Stimulated activated effector memory CD8-positive, alpha-beta T cell treated with anti-CD3 and anti-CD28 coated beads, Interleukin-12 subunit alpha, Interleukin-12 subunit beta, amount 100 ng/mL, for 72 hours (primary cell): ENCODE data around the gene CYP27C1.

Experiments
- ATAC-seq: fragments of 150-1000 bp; cut with Tn5 transposase; 2 replicates; pipeline ENCODE4 v1.10.0; 2021
- DNase-seq, 2 donors: peaks; one replicate each; pipeline ENCODE4 v3.0.0; 2021 to 2022; ENCODE audit warnings: low spot score in 2 of 2
- H3K27ac Mint-ChIP-seq: one replicate; pipeline ENCODE4 v1.8.0; 2022; ENCODE audit warnings: mild to moderate bottlenecking, mixed read lengths
- H3K36me3 Mint-ChIP-seq: one replicate; pipeline ENCODE4 v1.8.0; 2022; ENCODE audit warnings: mild to moderate bottlenecking, mixed read lengths
- H3K4me1 Mint-ChIP-seq: one replicate; pipeline ENCODE4 v1.8.0; 2022; ENCODE audit warnings: mixed read lengths
- H3K4me3 Mint-ChIP-seq: one replicate; pipeline ENCODE4 v1.8.0; 2022; ENCODE audit warnings: mild to moderate bottlenecking, mixed read lengths
- H3K9me3 Mint-ChIP-seq: one replicate; pipeline ENCODE4 v1.8.0; 2022; ENCODE audit warnings: mixed read lengths

Gene CYP27C1

DNA sequence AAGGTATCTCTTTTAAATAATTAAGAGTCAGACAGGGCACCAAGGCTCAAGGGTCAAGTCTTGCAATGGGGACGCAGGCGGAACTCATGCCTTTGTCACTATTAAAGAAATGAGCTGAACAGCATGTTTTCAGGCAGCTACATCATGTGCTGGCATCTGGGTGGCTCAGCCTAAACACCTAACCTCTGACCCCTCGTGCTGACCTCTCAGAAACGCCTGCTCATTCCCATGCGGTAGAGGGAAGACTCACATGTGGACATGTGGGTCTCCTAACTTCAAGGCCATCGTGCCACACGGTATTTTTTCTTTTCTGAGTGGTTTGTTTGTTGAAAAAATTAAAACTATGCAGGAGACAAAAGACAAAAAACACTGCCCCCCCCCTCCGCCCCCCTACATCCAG is 31.3 kb downstream of the CYP27C1 start:
- H3K36me3 Mint-ChIP-seq, result no peaks in the 10 kb centered on the region
- H3K27ac Mint-ChIP-seq, result no peak overlapping the region
- peaks cover 7% of the 10 kb centered on the region for H3K4me1 Mint-ChIP-seq
- H3K9me3 Mint-ChIP-seq, result no peaks in the 10 kb centered on the region
- H3K4me3 Mint-ChIP-seq, result no peak overlapping the region
- ATAC-seq (no peak), DNase-seq (no peak)

GRCh38 chr2:127187831-127188230 is 32.3 kb downstream of the CYP27C1 start:
- H3K27ac Mint-ChIP-seq, result no peak overlapping the region
- peaks cover 7% of the 10 kb centered on the region for H3K4me1 Mint-ChIP-seq
- DNase-seq (no peak), ATAC-seq (no peak)
- H3K9me3 Mint-ChIP-seq, result no peaks in the 10 kb centered on the region
- no peaks in the 10 kb centered on the region for H3K36me3 Mint-ChIP-seq
- H3K4me3 Mint-ChIP-seq, result no peak overlapping the region

DNA sequence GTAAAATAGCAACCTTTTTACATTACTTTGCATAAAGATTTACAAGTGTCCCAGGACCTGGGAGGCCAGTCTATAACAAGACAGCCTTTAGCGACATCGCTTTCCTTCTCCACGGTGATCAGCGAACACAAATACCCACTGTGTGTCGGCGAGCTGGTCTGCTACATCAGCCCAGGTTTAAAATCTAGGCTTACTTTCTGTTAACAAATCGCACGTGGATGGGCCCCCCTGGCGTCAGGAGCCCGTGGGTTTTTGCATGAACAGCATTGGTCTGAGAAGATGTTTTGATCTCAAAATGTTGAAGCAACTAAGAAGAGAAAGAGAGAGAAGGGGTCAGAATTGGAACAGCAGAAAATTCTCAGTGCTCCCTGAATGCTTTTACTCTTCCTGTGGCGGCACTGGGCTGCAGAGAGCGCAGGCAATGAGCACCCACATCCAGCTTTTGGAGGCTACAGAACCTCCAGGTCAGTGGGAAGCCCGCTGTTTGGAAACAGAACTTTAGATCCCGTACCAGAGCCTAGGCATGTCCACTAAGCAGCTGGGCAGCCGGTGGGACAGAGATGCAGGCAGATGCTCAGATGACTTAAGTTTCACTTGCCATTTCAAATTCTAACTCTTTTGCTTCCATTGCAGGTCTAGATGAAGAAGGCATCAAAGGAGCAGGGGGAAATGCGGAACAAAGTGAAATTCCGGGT is 32.9 kb downstream of the CYP27C1 start:
- ATAC-seq (no peak), DNase-seq (no peak)
- Mint-ChIP-seq H3K36me3 (no peaks in the 10 kb centered on the region), H3K4me3 (no peak overlapping the region), H3K9me3 (no peaks in the 10 kb centered on the region), H3K27ac (no peak overlapping the region), H3K4me1 (peaks cover 7% of the 10 kb centered on the region)

GRCh38 chr2:127185705-127186104 is 34.4 kb downstream of the CYP27C1 start:
- Mint-ChIP-seq H3K9me3 (peaks cover 1% of the 10 kb centered on the region), H3K4me3 (no peak overlapping the region), H3K36me3 (no peaks in the 10 kb centered on the region), H3K4me1 (peaks cover 7% of the 10 kb centered on the region), H3K27ac (no peak overlapping the region)
- no peak for ATAC-seq
- no peak for DNase-seq

- Mint-ChIP-seq H3K27ac (no peak overlapping the region), H3K36me3 (no peaks in the 10 kb centered on the region), H3K9me3 (peaks cover 5% of the 10 kb centered on the region), H3K4me3 (no peak overlapping the region), H3K4me1 (peaks cover 7% of the 10 kb centered on the region)
- ATAC-seq (peak; percentile 60), DNase-seq (no peak)
Measured at GRCh38 chr2:127185093-127185492, 35.0 kb downstream of the CYP27C1 start.

DNA sequence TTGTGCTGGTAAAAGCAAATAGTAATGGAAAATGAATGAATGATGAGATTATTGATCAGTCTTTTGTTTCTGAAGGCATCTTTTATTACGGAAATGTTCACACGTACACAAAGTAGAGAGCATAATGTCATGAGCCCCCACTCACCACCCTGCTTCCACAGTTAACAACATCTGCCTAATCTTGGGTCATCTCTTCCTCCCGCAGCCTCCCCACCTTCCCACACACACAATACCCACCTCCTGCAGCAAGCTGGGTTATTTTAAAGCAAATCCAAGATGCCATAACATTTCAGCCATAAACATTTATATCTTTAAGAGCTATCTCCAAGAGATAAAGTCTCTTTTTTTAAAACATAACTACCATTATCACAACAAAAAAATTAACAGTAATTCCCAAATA is 36.3 kb downstream of the CYP27C1 start:
- DNase-seq (no peak), ATAC-seq (no peak)
- H3K4me1 Mint-ChIP-seq, result peaks cover 7% of the 10 kb centered on the region
- H3K9me3 Mint-ChIP-seq, result peaks cover 5% of the 10 kb centered on the region
- no peak overlapping the region for H3K27ac Mint-ChIP-seq
- H3K4me3 Mint-ChIP-seq, result no peak overlapping the region
- no peaks in the 10 kb centered on the region for H3K36me3 Mint-ChIP-seq

DNA sequence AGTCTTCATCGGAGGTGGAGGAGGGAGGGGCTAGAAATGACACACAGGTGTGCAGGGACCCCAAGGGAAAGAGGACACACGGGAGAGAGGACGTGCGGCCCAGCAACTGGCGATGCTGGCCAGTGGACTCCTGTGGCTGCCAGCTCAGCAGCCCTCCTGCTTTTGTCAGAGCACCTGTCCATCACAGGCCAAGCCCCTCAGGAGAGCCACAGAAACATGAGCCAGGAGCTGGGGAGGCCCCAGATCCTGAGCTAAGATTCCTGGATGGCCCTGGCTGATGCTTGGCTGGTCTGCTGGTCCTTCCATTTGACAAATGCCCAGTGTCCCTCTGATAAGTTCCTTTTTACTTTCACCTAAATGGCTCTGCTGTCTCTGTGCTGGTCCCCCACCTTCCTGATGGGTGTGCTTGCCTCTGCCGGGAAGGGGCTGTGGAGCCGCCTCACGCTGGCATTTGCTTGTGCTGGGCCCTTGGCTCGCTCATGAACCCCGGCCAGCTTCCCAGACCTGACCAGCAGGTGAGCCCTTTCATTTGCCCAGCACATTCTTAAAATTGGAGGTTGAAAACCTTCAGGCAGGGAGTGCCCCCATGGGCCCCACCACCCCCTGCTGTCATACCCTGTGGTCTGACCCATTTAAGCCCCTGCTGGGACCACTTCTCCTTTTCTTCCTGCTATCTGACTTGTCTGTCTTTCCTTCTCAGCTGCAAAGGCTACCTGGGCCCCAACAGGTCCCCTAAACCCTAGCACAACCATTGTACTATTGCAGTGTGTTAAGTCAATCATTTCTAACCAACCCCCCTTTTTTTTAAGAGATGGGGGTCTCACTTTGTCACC is 37.3 kb downstream of the CYP27C1 start:
- Mint-ChIP-seq H3K4me3 (no peak overlapping the region), H3K4me1 (peaks cover 7% of the 10 kb centered on the region), H3K9me3 (peaks cover 5% of the 10 kb centered on the region), H3K36me3 (no peaks in the 10 kb centered on the region), H3K27ac (peak overlapping the region; percentile 54)
- ATAC-seq (no peak), DNase-seq (no peak)

GRCh38 chr2:127181851-127182250 is 38.2 kb downstream of the CYP27C1 start:
- Mint-ChIP-seq H3K9me3 (peaks cover 5% of the 10 kb centered on the region), H3K4me3 (no peak overlapping the region), H3K4me1 (peaks cover 7% of the 10 kb centered on the region), H3K36me3 (no peaks in the 10 kb centered on the region), H3K27ac (no peak overlapping the region)
- no peak for DNase-seq
- no peak for ATAC-seq

GRCh38 chr2:127179766-127180165 is 40.3 kb downstream of the CYP27C1 start:
- peaks cover under 1% of the 10 kb centered on the region for H3K4me1 Mint-ChIP-seq
- peaks cover 5% of the 10 kb centered on the region for H3K9me3 Mint-ChIP-seq
- no peak overlapping the region for H3K27ac Mint-ChIP-seq
- no peak overlapping the region for H3K4me3 Mint-ChIP-seq
- ATAC-seq, result no peak
- no peaks in the 10 kb centered on the region for H3K36me3 Mint-ChIP-seq
- no peak for DNase-seq

DNA sequence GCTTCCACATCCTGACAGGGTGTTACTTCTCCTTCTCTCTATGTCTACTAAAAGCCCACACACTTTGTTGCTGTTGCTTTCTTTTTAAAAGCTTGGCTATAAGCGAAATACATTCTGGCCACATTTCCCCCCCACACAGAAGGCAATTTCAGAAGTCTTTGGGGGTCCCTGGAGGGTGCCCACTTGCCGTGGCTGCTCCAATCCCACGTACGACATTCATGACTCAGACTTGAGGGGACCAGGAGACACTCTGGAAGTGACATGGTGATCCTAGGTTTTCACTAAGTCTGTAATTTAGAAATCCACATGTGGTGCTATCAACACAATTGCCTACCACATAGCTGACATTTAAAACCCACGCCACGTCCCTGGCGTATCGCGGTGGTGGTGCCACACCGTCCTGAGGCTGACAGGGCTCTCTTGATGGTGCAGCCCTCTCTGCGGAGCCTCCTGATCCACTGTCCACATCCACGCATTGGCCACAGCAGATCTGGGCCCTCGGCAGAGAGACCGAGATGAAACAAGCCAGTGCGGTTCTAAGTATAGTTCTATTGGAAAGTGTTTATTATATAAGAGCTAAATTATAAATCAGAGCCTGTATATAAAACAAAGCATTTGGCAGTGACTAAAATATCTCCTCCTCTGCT is 42.4 kb downstream of the CYP27C1 start:
- DNase-seq (no peak), ATAC-seq (no peak)
- H3K9me3 Mint-ChIP-seq, result peaks cover 5% of the 10 kb centered on the region
- no peaks in the 10 kb centered on the region for H3K4me1 Mint-ChIP-seq
- H3K4me3 Mint-ChIP-seq, result no peak overlapping the region
- no peak overlapping the region for H3K27ac Mint-ChIP-seq
- no peaks in the 10 kb centered on the region for H3K36me3 Mint-ChIP-seq

- no peaks in the 10 kb centered on the region for H3K4me1 Mint-ChIP-seq
- H3K9me3 Mint-ChIP-seq, result peaks cover 5% of the 10 kb centered on the region
- peak; percentile 22 for ATAC-seq
- no peak overlapping the region for H3K4me3 Mint-ChIP-seq
- no peak for DNase-seq
- no peaks in the 10 kb centered on the region for H3K36me3 Mint-ChIP-seq
- H3K27ac Mint-ChIP-seq, result no peak overlapping the region
Measured at GRCh38 chr2:127176371-127177311, 43.5 kb downstream of the CYP27C1 start.

DNA sequence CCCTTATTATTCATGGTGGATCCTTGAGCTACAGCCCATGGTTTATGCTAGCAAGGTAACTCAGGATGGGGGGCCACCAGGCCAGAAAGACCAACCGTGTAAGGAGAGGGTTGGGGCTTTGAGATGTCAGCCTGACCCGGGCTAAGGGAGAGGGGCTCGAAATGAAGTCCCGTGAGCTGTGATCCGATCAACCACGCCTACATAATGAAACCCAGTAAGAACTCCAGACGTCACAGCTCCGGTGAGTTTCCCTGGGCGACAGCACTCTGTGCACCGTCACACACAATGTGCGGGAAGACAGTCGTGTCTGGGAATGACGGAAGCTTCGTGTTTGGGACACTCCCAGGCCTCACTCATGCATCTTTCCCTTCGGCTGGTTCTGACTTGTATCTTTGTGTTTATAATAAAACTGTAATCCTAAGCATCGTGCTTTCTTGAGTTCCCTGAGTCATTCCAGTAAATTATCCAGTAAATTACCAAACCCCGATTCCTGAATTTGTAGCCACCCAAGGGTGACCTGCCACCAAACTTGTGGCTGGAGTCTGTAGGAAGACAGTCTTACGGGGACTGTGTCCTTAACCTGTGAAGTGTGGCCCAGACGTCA is 44.2 kb downstream of the CYP27C1 start:
- no peak overlapping the region for H3K27ac Mint-ChIP-seq
- DNase-seq, result no peak
- no peaks in the 10 kb centered on the region for H3K4me1 Mint-ChIP-seq
- no peaks in the 10 kb centered on the region for H3K36me3 Mint-ChIP-seq
- peaks cover 5% of the 10 kb centered on the region for H3K9me3 Mint-ChIP-seq
- no peak overlapping the region for H3K4me3 Mint-ChIP-seq
- no peak for ATAC-seq

GRCh38 chr2:127175041-127175721 is 44.9 kb downstream of the CYP27C1 start:
- no peaks in the 10 kb centered on the region for H3K9me3 Mint-ChIP-seq
- ATAC-seq, result no peak
- no peak overlapping the region for H3K27ac Mint-ChIP-seq
- DNase-seq, result no peak
- no peak overlapping the region for H3K4me3 Mint-ChIP-seq
- no peaks in the 10 kb centered on the region for H3K36me3 Mint-ChIP-seq
- no peaks in the 10 kb centered on the region for H3K4me1 Mint-ChIP-seq

DNA sequence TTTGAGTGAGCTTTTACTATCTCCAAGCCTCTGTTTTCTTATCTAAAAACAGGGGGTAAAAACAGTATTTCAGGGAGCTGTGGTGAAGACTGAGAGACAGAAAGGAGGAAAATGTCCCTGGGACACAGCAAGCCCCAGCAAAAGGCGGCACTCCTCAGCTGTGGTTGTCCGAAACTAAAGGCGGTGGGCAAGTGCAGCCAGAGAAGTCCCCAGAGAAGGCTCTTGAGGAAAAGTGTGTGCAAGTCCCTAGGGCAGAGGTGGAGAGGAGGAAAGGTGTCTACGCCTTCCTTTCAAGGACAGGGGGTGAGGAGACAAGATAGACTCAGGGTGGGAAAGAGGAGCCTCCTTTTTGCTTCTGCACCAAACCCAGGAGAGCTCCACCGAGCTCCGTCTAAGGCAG is 45.5 kb downstream of the CYP27C1 start:
- Mint-ChIP-seq H3K4me3 (no peak overlapping the region), H3K36me3 (no peaks in the 10 kb centered on the region), H3K27ac (no peak overlapping the region), H3K9me3 (no peaks in the 10 kb centered on the region), H3K4me1 (no peaks in the 10 kb centered on the region)
- no peak for ATAC-seq
- DNase-seq, result no peak
